CD14-positive monocyte (primary cell): ENCODE results near the gene NCBP1. TPM values are rescaled to one million over a fixed set of nuclear protein-coding genes. Genes with fewer than 3 reads are reported as not detected.

Experiments used
- DNase-seq, 3 donors: peaks; one replicate each; pipeline ENCODE4 v3.0.0-alpha.2; 2011 to 2022
- H2AFZ ChIP-seq: 2 replicates; pipeline ENCODE4 v1.6.0; 2012; ENCODE audit warnings: mild to moderate bottlenecking, low read depth, low read length, inconsistent platforms; ENCODE audit not compliant: insufficient read depth, poor library complexity, severe bottlenecking
- H3K27ac ChIP-seq, 2 donors: 1 replicate in 1 of 2; 2 replicates in 1 of 2; pipeline ENCODE4 v1.5.1; 2012 to 2013; ENCODE audit warnings: low read length in 2 of 2, control low read depth in 1 of 2, inconsistent platforms in 1 of 2, low read depth in 1 of 2, mild to moderate bottlenecking in 1 of 2
- H3K27me3 ChIP-seq, 2 donors: one replicate each; pipeline versions ENCODE4 v1.6.0 to v1.6.1; 2011 to 2013; ENCODE audit warnings: low read length in 2 of 2; ENCODE audit not compliant: control insufficient read depth in 2 of 2, insufficient read depth in 2 of 2
- H3K36me3 ChIP-seq, 2 donors: replicated peaks in 1 of 2; 1 replicate in 1 of 2; 2 replicates in 1 of 2; pipeline versions ENCODE4 v1.5.1 to v1.6.1; 2012 to 2013; ENCODE audit warnings: low read length in 2 of 2, control low read depth in 1 of 2, inconsistent platforms in 1 of 2, mild to moderate bottlenecking in 1 of 2; ENCODE audit not compliant: insufficient read depth in 2 of 2, control insufficient read depth in 1 of 2
- H3K4me1 ChIP-seq, 2 donors: 1 replicate in 1 of 2; 2 replicates in 1 of 2; pipeline versions ENCODE4 v1.5.1 to v1.6.1; 2012 to 2013; ENCODE audit warnings: low read length in 2 of 2, control low read depth in 1 of 2, inconsistent platforms in 1 of 2, mild to moderate bottlenecking in 1 of 2, moderate library complexity in 1 of 2; ENCODE audit not compliant: insufficient read depth in 2 of 2, control insufficient read depth in 1 of 2
- H3K4me2 ChIP-seq: replicated peaks from 2 replicates; pipeline ENCODE3; 2012; ENCODE audit warnings: low read length, moderate library complexity, mild to moderate bottlenecking; ENCODE audit not compliant: poor library complexity, severe bottlenecking; ENCODE audit errors: extremely low read depth
- H3K4me3 ChIP-seq, 3 experiments: fragments of 200-600 bp in 1 of 3; sonication (generic) in 1 of 3; replicated peaks in 1 of 3; 1 replicate in 2 of 3; 2 replicates in 1 of 3; pipeline ENCODE4 v1.5.1; 2011 to 2013; ENCODE audit warnings: low read length in 3 of 3, mild to moderate bottlenecking in 3 of 3, control low read depth in 2 of 3, low read depth in 2 of 3, inconsistent platforms in 1 of 3, moderate library complexity in 1 of 3
- H3K79me2 ChIP-seq: 2 replicates; pipeline ENCODE4 v1.6.0; 2012; ENCODE audit warnings: mild to moderate bottlenecking, control low read depth, inconsistent platforms, low read length, moderate library complexity; ENCODE audit not compliant: insufficient read depth
- H3K9ac ChIP-seq: 2 replicates; pipeline ENCODE4 v1.6.0; 2017; ENCODE audit warnings: low read length, mild to moderate bottlenecking; ENCODE audit not compliant: insufficient read depth, poor library complexity, severe bottlenecking
- H3K9me3 ChIP-seq, 2 donors: replicated peaks in 1 of 2; 1 replicate in 1 of 2; 2 replicates in 1 of 2; pipeline versions ENCODE4 v1.5.1 to v1.6.1; 2012 to 2013; ENCODE audit warnings: low read length in 2 of 2, control low read depth in 1 of 2; ENCODE audit not compliant: control insufficient read depth in 1 of 2, insufficient read depth in 1 of 2
- H4K20me1 ChIP-seq: 2 replicates; pipeline ENCODE4 v1.6.0; 2012; ENCODE audit warnings: mild to moderate bottlenecking, low read length, control low read depth, moderate library complexity; ENCODE audit not compliant: insufficient read depth
- H3K27ac Mint-ChIP-seq, 7 donors: one replicate each; pipeline ENCODE4 v1.8.0; 2020; ENCODE audit warnings: mild to moderate bottlenecking in 7 of 7, mixed read lengths in 7 of 7, moderate library complexity in 6 of 7, inconsistent platforms in 2 of 7
- H3K27me3 Mint-ChIP-seq, 3 donors: one replicate each; pipeline ENCODE4 v1.8.0; 2021 to 2022; ENCODE audit warnings: low read depth in 3 of 3, mild to moderate bottlenecking in 3 of 3, mixed read lengths in 3 of 3, moderate library complexity in 3 of 3, inconsistent platforms in 1 of 3
- H3K36me3 Mint-ChIP-seq, 2 donors: one replicate each; pipeline ENCODE4 v1.8.0; 2020; ENCODE audit warnings: mixed read lengths in 2 of 2, inconsistent platforms in 1 of 2, mild to moderate bottlenecking in 1 of 2
- H3K4me1 Mint-ChIP-seq: one replicate; pipeline ENCODE4 v1.8.0; 2020; ENCODE audit warnings: mild to moderate bottlenecking, mixed read lengths
- H3K4me3 Mint-ChIP-seq, 2 donors: one replicate each; pipeline ENCODE4 v1.8.0; 2020; ENCODE audit warnings: mild to moderate bottlenecking in 2 of 2, mixed read lengths in 2 of 2, moderate library complexity in 1 of 2
- H3K9me3 Mint-ChIP-seq, 7 donors: one replicate each; pipeline ENCODE4 v1.8.0; 2020 to 2022; ENCODE audit warnings: mixed read lengths in 7 of 7, mild to moderate bottlenecking in 6 of 7, moderate library complexity in 6 of 7, inconsistent platforms in 2 of 7
- intact Hi-C, 2 donors: fragments of 100-400 bp; cut with micrococcal nuclease; formaldehyde crosslinking; loops; one replicate each; pipeline versions ENCODE4 v1.15.0 to v1.15.1; 2023
- polyA plus RNA-seq, 3 donors: library from polyadenylated mRNA; depleted of rRNA in 1 of 3; unstranded in 2 of 3; stranded (reverse) in 1 of 3; fragments of 300-500 nt in 2 of 3; fragments of >200 nt in 1 of 3; fragmentation: Illumina TruSeq in 2 of 3; gene quantifications; 1 replicate in 2 of 3; 2 replicates in 1 of 3; pipeline ENCODE4 v1.2.3, GENCODE V29; 2012 to 2021
- TF ChIP-seq, protein P1 (sequence below): fragments of 200-600 bp; IDR thresholded peaks from one replicate; pipeline ENCODE4 v1.8.0; 2022; ENCODE audit warnings: antibody characterized with exemption, mild to moderate bottlenecking

NCBP1 gene
- polyA plus RNA-seq, 3 donors = 8.9 to 15.8 (median 11.1) TPM

DNA sequence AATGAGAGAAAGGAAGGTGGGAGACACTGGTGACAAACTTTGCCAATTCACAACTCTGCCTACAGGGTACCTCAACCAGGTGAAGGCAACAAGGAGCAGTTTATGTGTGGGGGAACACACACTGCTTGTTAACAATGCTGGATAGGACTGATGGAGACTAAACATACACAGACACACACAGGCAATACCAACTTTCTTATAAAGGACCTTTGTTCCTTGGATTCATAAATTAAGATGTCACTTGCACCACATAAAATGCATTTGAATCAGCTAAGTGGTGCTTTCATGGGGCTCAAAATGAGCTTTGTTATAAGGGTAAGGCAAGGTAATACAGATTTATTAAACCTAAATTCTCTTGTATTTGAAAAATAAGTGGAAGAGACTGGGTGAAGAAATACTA, 4.5 kb upstream of the NCBP1 start:
- intact Hi-C loops = no loop called here
- Mint-ChIP-seq H3K9me3 (peaks cover 0 to 2% (median 0%) of the 10 kb centered on the region in 7 donors), H3K27ac (no peak overlapping the region), H3K4me3 (no peak overlapping the region), H3K36me3 (peaks cover 15 to 20% of the 10 kb centered on the region in 2 donors), H3K27me3 (no peaks in the 10 kb centered on the region), H3K4me1 (peaks cover 17% of the 10 kb centered on the region)
- Histone ChIP-seq H3K9ac (no peak overlapping the region), H3K79me2 (peaks cover 36% of the 10 kb centered on the region), H3K27ac (no peak overlapping the region), H3K36me3 (peaks cover 9 to 26% of the 10 kb centered on the region in 2 donors), H2AFZ (no peak overlapping the region), H3K9me3 (no peaks in the 10 kb centered on the region), H3K4me3 (no peak overlapping the region), H3K27me3 (no peaks in the 10 kb centered on the region), H3K4me2 (no peak overlapping the region), H4K20me1 (no peaks in the 10 kb centered on the region), H3K4me1 (peaks cover 12 to 16% of the 10 kb centered on the region in 2 donors)
- DNase-seq = no peak
- TF ChIP-seq, protein P1, sequence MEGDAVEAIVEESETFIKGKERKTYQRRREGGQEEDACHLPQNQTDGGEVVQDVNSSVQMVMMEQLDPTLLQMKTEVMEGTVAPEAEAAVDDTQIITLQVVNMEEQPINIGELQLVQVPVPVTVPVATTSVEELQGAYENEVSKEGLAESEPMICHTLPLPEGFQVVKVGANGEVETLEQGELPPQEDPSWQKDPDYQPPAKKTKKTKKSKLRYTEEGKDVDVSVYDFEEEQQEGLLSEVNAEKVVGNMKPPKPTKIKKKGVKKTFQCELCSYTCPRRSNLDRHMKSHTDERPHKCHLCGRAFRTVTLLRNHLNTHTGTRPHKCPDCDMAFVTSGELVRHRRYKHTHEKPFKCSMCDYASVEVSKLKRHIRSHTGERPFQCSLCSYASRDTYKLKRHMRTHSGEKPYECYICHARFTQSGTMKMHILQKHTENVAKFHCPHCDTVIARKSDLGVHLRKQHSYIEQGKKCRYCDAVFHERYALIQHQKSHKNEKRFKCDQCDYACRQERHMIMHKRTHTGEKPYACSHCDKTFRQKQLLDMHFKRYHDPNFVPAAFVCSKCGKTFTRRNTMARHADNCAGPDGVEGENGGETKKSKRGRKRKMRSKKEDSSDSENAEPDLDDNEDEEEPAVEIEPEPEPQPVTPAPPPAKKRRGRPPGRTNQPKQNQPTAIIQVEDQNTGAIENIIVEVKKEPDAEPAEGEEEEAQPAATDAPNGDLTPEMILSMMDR = no peak

DNA sequence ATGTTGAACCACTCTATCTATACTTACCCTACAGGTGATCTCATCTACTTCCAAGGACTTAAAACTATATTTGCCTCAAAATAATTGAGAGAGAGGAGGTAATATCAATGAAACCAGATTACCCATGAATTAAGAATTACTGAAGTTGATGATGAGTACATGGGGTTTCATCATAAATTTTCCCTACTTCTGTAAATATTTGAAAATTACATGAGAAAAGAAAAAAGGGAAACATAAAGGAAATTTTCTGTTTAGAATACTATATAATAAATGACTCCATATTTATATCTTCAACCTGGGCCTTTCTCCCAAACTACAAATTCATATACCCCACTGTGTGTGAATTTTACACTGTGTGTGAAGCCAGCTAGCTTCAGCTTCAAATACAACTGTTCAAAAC, 3.0 kb upstream of the NCBP1 start:
- no peak overlapping the region for H3K4me3 Mint-ChIP-seq

More for the DNA sequence above, 3.0 kb upstream of the NCBP1 start:
- DNase-seq = peak in 1 of 3 donors; percentile 10
- intact Hi-C loops = loop anchor here (10.0 kb wide), 2 partner anchors 64 to 294 kb away; partner anchors contain the start of genes TRMO (in 1 of the 2) and XPA (in 1 of the 2)
- Histone ChIP-seq H3K27ac (no peak overlapping the region), H3K27me3 (no peaks in the 10 kb centered on the region), H3K9me3 (no peaks in the 10 kb centered on the region), H3K9ac (no peak overlapping the region), H3K4me3 (no peak overlapping the region), H3K79me2 (peaks cover 51% of the 10 kb centered on the region), H2AFZ (no peak overlapping the region), H3K4me2 (no peak overlapping the region), H3K36me3 (peaks cover 2 to 11% of the 10 kb centered on the region in 2 donors), H3K4me1 (peaks cover 24 to 30% of the 10 kb centered on the region in 2 donors), H4K20me1 (peaks cover 5% of the 10 kb centered on the region)
- H3K36me3 Mint-ChIP-seq = peaks cover 9 to 13% of the 10 kb centered on the region in 2 donors
- TF ChIP-seq, protein P1 = no peak
- H3K9me3 Mint-ChIP-seq = peaks cover 0 to 2% (median 0%) of the 10 kb centered on the region in 7 donors
- H3K4me1 Mint-ChIP-seq = peaks cover 30% of the 10 kb centered on the region
- peak overlapping the region in 1 of 7 donors; percentile 17 for H3K27ac Mint-ChIP-seq
- no peaks in the 10 kb centered on the region for H3K27me3 Mint-ChIP-seq
